Adipose tissue (tissue), 3 donors: ENCODE data around the gene GJD3. TPM values are rescaled to one million over a fixed set of nuclear protein-coding genes. Genes with fewer than 3 reads are reported as not detected.

Experiments
- H3K27ac ChIP-seq: one replicate; pipeline ENCODE4 v1.5.1; 2013; ENCODE audit warnings: low read depth, low read length
- WGBS, 3 donors: extraction: QIAGEN DNeasy Blood & Tissue Kit; methylation state at CpG; one replicate each; pipeline ENCODE4 v1.1.7; 2013; 5-methylcytosine and 5-hydroxymethylcytosine counted together
- polyA plus RNA-seq, 3 donors: library from polyadenylated mRNA; stranded (reverse); fragments of 200-250 nt; gene quantifications; one replicate each; pipeline ENCODE4 v1.2.3, GENCODE V29; 2013
- donor health status: healthy with polysubstance abuse.
- donor health status: Bipolar disorder and iron deficiency.
- donor health status: healthy.

The GJD3 gene
- polyA plus RNA-seq, 3 donors = 0.78 to 1.0 TPM; not detected in 1

DNA sequence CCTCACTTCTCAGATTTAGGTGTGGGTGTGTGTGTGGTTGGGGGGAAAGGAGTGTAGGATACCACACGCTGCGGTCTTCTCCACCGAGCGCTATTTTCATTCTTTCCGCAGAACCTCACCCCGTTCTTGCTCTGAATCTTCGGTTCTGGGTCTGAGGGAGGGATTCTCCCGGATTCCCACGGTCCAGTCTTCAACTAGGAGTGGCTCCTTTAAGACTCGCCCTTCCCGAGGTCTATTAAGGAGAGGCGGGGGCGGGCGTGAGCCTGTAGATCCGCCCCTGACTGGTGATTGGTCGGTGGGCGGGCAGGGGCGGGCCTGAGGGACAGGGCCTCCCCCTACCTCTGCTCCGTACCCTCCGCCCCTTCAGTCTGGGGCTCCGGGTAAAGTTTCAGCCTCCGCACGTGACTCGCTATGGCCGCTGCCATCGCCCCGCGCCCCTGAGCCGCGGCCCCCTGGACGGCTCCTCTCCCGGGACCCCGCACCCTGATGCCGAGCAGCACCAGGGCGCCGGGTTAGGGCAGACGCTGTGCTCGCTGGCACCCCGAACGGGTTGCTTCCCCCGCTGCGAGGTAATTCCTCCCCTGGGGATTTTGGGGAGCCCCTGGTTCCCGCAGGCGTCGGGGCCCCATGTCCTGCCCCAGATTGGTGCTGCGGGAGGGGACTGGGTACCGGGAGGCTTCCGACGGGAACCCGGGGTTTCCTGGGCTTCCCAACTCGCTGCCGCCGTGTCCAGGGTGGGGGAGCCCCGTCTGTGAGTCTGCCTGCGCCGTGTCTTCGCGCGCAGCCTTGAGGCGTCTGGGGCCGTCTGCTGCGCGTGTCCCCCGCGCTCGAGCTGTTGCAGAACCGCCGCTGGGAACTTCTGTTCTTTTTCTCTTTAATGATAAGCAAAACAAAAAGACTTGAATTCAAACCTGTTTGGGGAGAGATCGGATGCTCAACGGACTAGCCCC is 46.4 kb downstream of the GJD3 start:
- peak overlapping the region; percentile 80 for H3K27ac ChIP-seq
- 0% methylated on average over 67 to 70 of the region's 70 CpGs for WGBS, 3 donors

DNA sequence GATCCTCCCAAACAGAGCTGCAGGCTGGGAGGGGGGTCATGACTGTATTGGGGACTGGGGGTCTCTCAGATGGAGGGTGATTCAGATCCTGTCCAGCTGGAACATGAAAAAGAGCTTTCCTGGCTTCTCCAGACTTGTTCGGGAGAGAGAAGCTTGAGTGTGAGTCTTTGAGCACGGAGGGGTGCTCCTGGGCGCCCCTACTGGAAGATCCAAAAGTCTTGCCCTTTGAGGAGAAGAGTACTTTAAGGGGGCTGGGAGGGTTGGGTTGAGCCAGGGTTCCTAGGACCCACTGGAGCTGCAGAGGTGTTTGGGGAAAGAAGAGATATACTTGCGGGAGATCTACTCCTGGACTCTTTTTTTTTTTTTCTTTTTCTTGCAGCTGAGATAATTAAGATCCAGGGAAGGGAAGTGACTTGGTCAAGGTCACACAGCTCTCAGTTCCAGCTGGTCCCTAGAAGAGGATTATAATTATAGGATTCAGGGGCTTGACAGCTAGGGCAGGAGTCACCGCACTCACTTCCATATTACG is 47.1 kb downstream of the GJD3 start:
- WGBS, 3 donors = 7 to 10% (median 7%) methylated on average over 6 of the region's 6 CpGs

DNA sequence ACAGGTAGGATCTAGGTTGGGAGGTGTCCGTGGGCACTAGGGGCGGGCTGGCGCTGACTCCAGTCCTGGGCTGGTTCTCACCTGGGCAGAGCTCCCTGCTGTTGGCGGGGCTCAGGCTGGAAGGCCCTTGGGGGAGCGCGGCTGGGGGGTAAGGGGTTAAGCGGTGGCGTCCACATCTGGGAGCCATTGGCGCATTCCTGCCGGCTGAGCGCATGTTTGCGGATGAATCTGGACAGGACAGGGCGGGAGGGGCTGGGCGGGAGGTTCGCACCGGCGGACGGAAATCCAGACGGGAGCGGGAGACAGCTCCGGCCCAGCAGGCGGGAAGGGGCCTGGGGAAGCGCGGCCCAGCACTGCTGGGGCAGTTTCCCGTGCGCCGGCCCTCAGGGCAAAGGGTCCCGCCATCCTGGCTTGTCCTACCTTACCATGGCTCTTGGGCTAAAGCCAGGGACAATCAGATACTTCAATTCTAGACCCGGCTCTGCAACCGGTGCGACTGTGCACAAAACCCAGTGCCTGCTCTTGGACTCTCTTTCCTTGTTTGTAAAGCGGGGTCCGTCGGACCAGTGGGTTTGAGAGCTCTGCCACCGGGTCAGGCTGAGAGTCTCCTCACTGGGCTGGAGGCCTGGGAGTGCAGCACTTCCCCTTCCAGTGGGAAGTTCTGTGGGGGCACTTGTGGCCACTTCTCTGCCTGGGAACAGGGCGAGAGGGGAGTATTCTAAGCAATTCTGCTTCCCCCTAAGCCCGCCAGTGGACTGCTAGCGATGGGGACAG is 47.8 kb downstream of the GJD3 start:
- 25 to 31% (median 28%) methylated on average over 35 to 38 of the region's 38 CpGs for WGBS, 3 donors
- H3K27ac ChIP-seq = no peak overlapping the region

More for the DNA sequence above, 47.1 kb downstream of the GJD3 start:
- no peak overlapping the region for H3K27ac ChIP-seq

DNA sequence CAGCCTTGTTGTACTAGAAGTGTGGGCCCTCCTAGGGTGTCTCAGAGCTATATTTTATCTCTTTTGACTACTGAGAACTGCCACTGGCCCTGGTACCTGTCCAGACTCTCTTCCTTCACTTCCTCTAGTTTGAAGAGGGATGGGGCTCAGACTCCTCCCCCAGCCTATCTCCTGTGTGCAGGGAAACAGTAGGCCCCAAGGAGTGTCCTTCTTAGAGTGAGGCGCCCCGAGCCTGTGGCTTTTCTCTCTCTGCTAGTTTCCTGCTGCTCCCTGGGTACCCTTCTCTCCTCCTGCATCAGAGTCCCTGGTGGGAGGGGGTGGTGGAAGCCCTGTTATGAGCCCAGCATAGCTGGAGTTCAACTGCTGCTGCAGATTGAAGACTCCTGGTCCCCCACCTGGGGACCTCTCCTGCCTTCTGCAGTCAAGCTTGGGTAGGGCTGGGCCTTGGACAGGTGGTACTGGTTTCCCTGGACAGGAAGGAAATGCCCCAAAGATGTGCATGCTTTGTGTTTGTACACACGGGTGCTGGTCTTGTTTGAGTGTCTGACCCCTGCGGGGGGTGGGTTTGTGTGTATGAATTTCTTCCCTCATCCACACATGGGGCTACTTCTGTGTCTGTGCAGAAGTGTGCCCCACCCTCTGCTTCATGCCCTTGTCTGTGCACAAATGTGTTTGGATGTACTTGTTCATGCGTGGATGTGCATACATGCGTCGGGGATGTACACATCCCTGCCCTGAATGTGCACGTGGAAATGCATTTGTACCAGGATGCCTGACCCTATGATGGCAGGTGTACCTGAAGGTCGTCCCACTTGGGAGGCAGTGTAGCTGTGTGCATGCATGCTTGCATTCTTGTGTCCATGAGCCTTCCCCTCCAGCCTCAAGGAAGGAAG is 48.6 kb downstream of the GJD3 start:
- no peak overlapping the region for H3K27ac ChIP-seq
- WGBS, 3 donors = 54 to 63% (median 54%) methylated on average over 9 of the region's 9 CpGs

DNA sequence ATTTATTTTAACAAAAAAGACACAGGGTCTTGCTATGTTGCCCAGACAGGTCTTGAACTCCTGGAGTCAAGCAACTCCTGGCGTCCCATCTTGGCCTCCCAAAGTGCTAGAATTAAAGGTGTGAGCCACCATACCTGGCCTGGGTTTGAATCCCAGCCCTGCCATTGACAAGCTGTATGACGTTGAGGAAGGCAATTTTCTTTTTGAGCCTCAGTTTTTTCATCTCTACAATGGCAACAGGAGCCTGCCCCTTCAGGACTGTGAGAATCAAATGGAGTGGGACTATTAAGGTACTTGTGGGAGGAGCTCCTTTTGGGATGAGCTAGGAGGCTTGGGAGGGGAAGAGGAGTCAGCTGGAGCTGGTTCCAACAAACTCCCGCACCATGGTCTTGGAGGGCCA is 49.3 kb downstream of the GJD3 start:
- no peak overlapping the region for H3K27ac ChIP-seq
- WGBS, 3 donors = 86 to 87% (median 87%) methylated on average over 3 of the region's 3 CpGs

DNA sequence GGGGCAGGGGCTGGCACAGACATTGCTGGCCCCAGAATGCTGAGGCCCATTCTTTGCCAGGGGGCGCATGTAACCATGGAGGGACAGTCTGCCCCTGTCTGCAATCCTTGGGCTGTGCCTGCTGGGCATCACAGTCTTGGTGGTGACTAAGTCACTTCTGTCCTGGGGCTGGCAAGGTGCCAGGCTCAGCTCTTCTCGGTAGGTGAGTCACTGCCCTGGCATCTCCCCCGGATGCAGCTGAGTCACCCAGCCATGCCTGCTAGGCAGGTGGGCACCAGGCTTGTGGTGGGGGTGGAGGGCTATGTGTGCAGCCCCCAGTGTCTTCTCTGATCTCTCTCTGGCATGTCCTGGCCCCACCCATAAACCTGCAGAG is 50.0 kb downstream of the GJD3 start:
- WGBS, 3 donors = 29 to 39% (median 31%) methylated on average over 3 of the region's 3 CpGs
- no peak overlapping the region for H3K27ac ChIP-seq

DNA sequence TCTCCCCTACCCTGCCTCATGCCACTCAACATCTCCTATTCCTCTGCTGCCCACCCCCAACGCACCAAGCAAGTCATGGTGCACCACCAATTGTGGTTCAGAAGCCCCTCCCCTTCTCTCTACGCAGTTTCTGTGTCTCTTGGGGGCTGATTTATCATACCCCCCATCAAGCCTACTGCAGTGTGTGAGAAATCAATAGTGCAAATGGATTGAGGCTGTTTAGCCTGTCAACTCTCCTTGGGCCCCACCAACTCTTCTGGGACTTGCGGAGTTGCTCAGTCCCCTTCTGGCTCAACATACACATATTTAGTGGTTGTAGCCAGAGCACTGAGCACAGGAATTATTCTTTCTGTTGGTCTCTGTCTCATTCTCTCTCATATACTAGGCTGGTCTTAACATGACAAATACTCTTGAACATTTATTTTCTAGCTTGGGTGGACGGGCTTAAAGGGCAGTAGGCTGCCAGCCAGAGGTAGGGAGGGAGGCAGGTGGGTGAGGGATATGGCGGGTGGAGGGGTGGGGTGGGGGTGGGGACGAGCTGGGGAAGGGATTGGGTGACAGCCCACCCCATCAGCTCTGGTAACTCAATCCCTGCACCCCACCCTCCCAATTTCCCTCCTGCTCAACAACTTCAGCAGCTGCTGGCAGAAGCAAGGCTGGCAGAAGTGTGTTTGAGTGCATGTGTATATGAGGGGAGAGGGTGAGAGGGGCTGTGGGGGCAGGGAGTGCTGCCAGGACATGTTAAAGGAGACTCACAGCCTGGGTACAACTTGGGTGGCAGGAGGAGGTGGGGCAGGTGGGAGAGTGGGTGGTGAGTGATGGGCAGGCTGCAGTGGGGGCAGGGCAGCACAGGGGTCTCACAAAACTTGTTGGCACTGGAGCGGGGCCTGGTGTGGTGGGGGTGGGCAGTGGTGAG is 50.6 kb downstream of the GJD3 start:
- 69 to 80% (median 80%) methylated on average over 6 to 7 of the region's 7 CpGs for WGBS, 3 donors

More for the DNA sequence above, 50.6 kb downstream of the GJD3 start:
- no peak overlapping the region for H3K27ac ChIP-seq

Other genes with a start within 250 kb of the GJD3 start
- 10 to 100 TPM; 33.8 to 88.4 (median 62.1) TPM for gene MSL1, start 242.8 kb downstream of the GJD3 start, polyA plus RNA-seq
- gene CASC3, start 224.2 kb downstream of the GJD3 start, polyA plus RNA-seq = 10 to 100 TPM; 28.0 to 62.2 (median 43.2) TPM
- gene RAPGEFL1, start 187.3 kb downstream of the GJD3 start, polyA plus RNA-seq = 1 to 10 TPM; 4.0 to 5.8 (median 4.5) TPM
- 1 to 10 TPM; 6.3 to 9.0 (median 8.0) TPM for gene WIPF2, start 145.4 kb downstream of the GJD3 start, polyA plus RNA-seq
- 1 to 10 TPM; 1.1 to 3.1 (median 1.4) TPM for gene CDC6, start 76.9 kb downstream of the GJD3 start, polyA plus RNA-seq
- 10 to 100 TPM in 2 of 3 donors, 1 to 10 TPM in 1; 7.8 to 54.3 (median 44.0) TPM for gene RARA, start 55.6 kb downstream of the GJD3 start, polyA plus RNA-seq
- under 1 TPM; 0.34 to 0.58 (median 0.40) TPM for gene TOP2A, start 53.2 kb upstream of the GJD3 start, polyA plus RNA-seq
- 1,000 to 10,000 TPM in 1 of 3 donors, 100 to 1,000 TPM in 1, 10 to 100 TPM in 1; 77.0 to 1,385 (median 621) TPM for gene IGFBP4, start 78.7 kb upstream of the GJD3 start, polyA plus RNA-seq
- under 1 TPM in 2 of 3 donors, not detected in 1; 0.01 to 0.19 TPM for gene TNS4, start 136.9 kb upstream of the GJD3 start, polyA plus RNA-seq
- 1 to 10 TPM in 2 of 3 donors, under 1 TPM in 1; 0.56 to 2.8 (median 1.7) TPM for gene CCR7, start 200.7 kb upstream of the GJD3 start, polyA plus RNA-seq